Keratinocyte (primary cell): ENCODE measurements around the gene HNRNPM. TPM values are rescaled to one million over a fixed set of nuclear protein-coding genes. Genes with fewer than 3 reads are reported as not detected.

Experiments used
- DNase-seq: peaks from one replicate; pipeline ENCODE4 v3.0.0-alpha.2; 2011; ENCODE audit warnings: low read depth, missing footprints, low spot score
- FAIRE-seq: peaks from 2 replicates; lab custom pipeline; 2011; peaks lifted over from hg19 to GRCh38; lab: Jason Lieb, UNC
- H2AFZ ChIP-seq: 2 replicates; pipeline ENCODE4 v1.6.0; 2012; ENCODE audit warnings: low read length, control low read depth, inconsistent platforms; ENCODE audit not compliant: control insufficient read depth
- H3K27ac ChIP-seq: 2 replicates; pipeline ENCODE4 v1.5.1; 2011; ENCODE audit warnings: low read length; ENCODE audit not compliant: control insufficient read depth, insufficient read depth
- H3K27me3 ChIP-seq: 3 replicates; pipeline ENCODE4 v1.6.0; 2011; ENCODE audit warnings: low read length; ENCODE audit not compliant: control insufficient read depth, insufficient read depth; ENCODE audit errors: extremely low read depth
- H3K36me3 ChIP-seq, 2 experiments: 2 replicates in 1 of 2; 3 replicates in 1 of 2; pipeline ENCODE4 v1.5.1; 2011; ENCODE audit warnings: low read length in 2 of 2, mild to moderate bottlenecking in 1 of 2; ENCODE audit not compliant: control insufficient read depth in 2 of 2, insufficient read depth in 2 of 2; ENCODE audit errors: extremely low read depth in 1 of 2
- H3K4me1 ChIP-seq: 3 replicates; pipeline ENCODE4 v1.5.1; 2011; ENCODE audit warnings: low read length; ENCODE audit not compliant: control insufficient read depth, insufficient read depth; ENCODE audit errors: extremely low read depth
- H3K4me2 ChIP-seq: 3 replicates; pipeline ENCODE4 v1.6.0; 2011; ENCODE audit warnings: low read depth, low read length; ENCODE audit not compliant: control insufficient read depth, insufficient read depth; ENCODE audit errors: extremely low read depth
- H3K4me3 ChIP-seq, 3 experiments: fragments of 200-600 bp in 1 of 3; sonication (generic) in 1 of 3; 2 replicates in 2 of 3; 3 replicates in 1 of 3; pipeline ENCODE4 v1.5.1; 2011 to 2016; ENCODE audit warnings: low read length in 3 of 3, mild to moderate bottlenecking in 3 of 3, control low read depth in 2 of 3, inconsistent platforms in 1 of 3, low read depth in 1 of 3, mixed read lengths in 1 of 3, mixed run types in 1 of 3, moderate library complexity in 1 of 3; ENCODE audit not compliant: control insufficient read depth in 2 of 3, insufficient read depth in 2 of 3; ENCODE audit errors: extremely low read depth in 1 of 3
- H3K79me2 ChIP-seq: 2 replicates; pipeline ENCODE4 v1.6.0; 2012; ENCODE audit warnings: low read length; ENCODE audit not compliant: control insufficient read depth, insufficient read depth
- H3K9ac ChIP-seq: 3 replicates; pipeline ENCODE4 v1.6.0; 2011; ENCODE audit warnings: low read length; ENCODE audit not compliant: control insufficient read depth, insufficient read depth; ENCODE audit errors: extremely low read depth
- H3K9me1 ChIP-seq: 3 replicates; pipeline ENCODE4 v1.6.0; 2011; ENCODE audit warnings: low read length; ENCODE audit not compliant: control insufficient read depth, insufficient read depth; ENCODE audit errors: extremely low read depth
- H3K9me3 ChIP-seq: 2 replicates; pipeline ENCODE4 v1.5.1; 2012; ENCODE audit warnings: low read depth, low read length; ENCODE audit not compliant: control insufficient read depth
- H4K20me1 ChIP-seq: 3 replicates; pipeline ENCODE4 v1.6.0; 2011; ENCODE audit warnings: low read length; ENCODE audit not compliant: control insufficient read depth, insufficient read depth; ENCODE audit errors: extremely low read depth
- CTCF ChIP-seq, 3 experiments: IDR thresholded peaks in 1 of 3; conservative IDR thresholded peaks in 1 of 3; optimal IDR thresholded peaks in 1 of 3; 2 replicates in 2 of 3; 3 replicates in 1 of 3; pipeline versions ENCODE3 to v1.5.1; 2011; ENCODE audit warnings: low read length in 3 of 3, mild to moderate bottlenecking in 3 of 3, moderate library complexity in 2 of 3, control low read depth in 1 of 3, inconsistent platforms in 1 of 3; ENCODE audit not compliant: insufficient read depth in 2 of 3; ENCODE audit errors: extremely low read depth in 1 of 3
- EZH2 ChIP-seq: IDR thresholded peaks from one replicate; pipeline ENCODE4 v1.6.1; 2012; ENCODE audit warnings: inconsistent platforms, mild to moderate bottlenecking, low read length, moderate library complexity
- dilution Hi-C: fragments of 300-500 bp; cut with MboI; formaldehyde crosslinking; loops from one replicate; pipeline ENCODE4 v1.7.0; 2020; ENCODE audit warnings: low sequenced_read_pairs; ENCODE audit not compliant: extremely low pct_ligation_motif_present
- polyA plus RNA-seq, 5 experiments: library from polyadenylated mRNA; depleted of rRNA in 3 of 5; stranded (reverse) in 3 of 5; stranded (forward) in 1 of 5; unstranded in 1 of 5; fragments of >200 nt; gene quantifications; 1 replicate in 1 of 5; 2 replicates in 3 of 5; 3 replicates in 1 of 5; pipeline versions ENCODE4 v1.2.1 to v1.2.3, GENCODE V29; 2011 to 2012; ENCODE audit warnings: missing spikeins in 2 of 5, low read depth in 1 of 5, low replicate concordance in 1 of 5

Gene HNRNPM
- polyA plus RNA-seq, 1 donor (not counting 4 experiments of a cell fraction or from before 2014, with no cell fraction given) = 126 TPM

DNA sequence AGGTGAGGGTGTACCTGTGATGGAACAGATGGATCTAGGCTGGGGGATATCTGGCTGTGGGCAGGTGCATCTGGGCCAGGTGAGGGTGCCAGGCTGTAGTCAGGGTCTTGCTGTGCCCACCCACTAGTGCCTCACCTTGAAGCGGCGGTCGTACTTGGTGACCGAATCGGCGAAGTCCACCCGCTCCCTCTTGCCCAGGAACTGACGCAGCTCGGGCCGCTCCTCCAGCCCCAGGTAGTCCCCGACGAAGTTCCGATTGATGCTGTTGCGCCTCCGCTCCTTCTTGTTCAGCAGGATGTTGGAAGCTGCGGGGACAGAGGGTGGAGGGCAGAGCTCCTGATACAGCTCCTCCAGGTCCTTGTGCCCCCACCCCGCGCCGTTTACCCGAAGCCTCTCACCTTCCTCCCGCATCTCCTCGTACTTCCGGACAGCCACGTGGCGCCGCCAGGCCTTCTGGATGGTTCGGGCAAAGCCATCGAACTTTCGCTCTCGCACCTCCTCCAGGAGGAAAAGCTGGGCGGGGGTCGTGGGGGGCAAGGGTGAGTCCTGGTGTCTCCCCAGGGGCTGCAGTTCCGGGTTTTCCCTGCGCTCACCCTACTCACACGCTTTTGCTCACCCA is 85.4 kb downstream of the HNRNPM start:
- DNase-seq = no peak
- Histone ChIP-seq H3K9me1 (no peaks in the 10 kb centered on the region), H3K27ac (no peak overlapping the region), H3K4me2 (no peak overlapping the region), H3K79me2 (no peaks in the 10 kb centered on the region), H3K4me1 (peaks cover 6% of the 10 kb centered on the region), H3K27me3 (no peaks in the 10 kb centered on the region), H3K9ac (no peak overlapping the region), H3K9me3 (no peaks in the 10 kb centered on the region), H4K20me1 (no peaks in the 10 kb centered on the region), H3K36me3 (no peaks in the 10 kb centered on the region), H3K4me3 (no peak overlapping the region), H2AFZ (no peak overlapping the region)
- dilution Hi-C loops = no loop called here
- FAIRE-seq = no peak
- TF ChIP-seq CTCF (optimal IDR thresholded peaks at IDR 0.05 in 1 of 3, IDR thresholded peaks at IDR 0.05 in 1 of 3, conservative IDR thresholded peaks at IDR 0.05 in 1 of 3; ENCODE audit: extremely low read depth in 1 of 3, insufficient read depth in 2 of 3, low read length in 3 of 3) (no peak), EZH2 (no peak)

- dilution Hi-C loops = no loop called here
- no peak overlapping the region for H3K9ac ChIP-seq
- H3K4me2 ChIP-seq = no peak overlapping the region
These were observed 86.7 kb downstream of the HNRNPM start for GRCh38 chr19:8531470-8531869.

More at GRCh38 chr19:8531470-8531869, 86.7 kb downstream of the HNRNPM start:
- DNase-seq (no peak), FAIRE-seq (no peak)
- Histone ChIP-seq H3K36me3 (no peaks in the 10 kb centered on the region), H3K9me3 (no peaks in the 10 kb centered on the region), H3K4me3 (no peak overlapping the region), H3K27me3 (no peaks in the 10 kb centered on the region), H3K27ac (no peak overlapping the region), H3K79me2 (no peaks in the 10 kb centered on the region), H3K4me1 (peaks cover 6% of the 10 kb centered on the region), H2AFZ (no peak overlapping the region), H4K20me1 (no peaks in the 10 kb centered on the region), H3K9me1 (no peaks in the 10 kb centered on the region)
- TF ChIP-seq EZH2 (no peak), CTCF (optimal IDR thresholded peaks at IDR 0.05 in 1 of 3, IDR thresholded peaks at IDR 0.05 in 1 of 3, conservative IDR thresholded peaks at IDR 0.05 in 1 of 3; ENCODE audit: extremely low read depth in 1 of 3, insufficient read depth in 2 of 3, low read length in 3 of 3) (no peak)
